ENCODE data around the gene SLC12A4. TPM values are rescaled to one million over a fixed set of nuclear protein-coding genes. Genes with fewer than 3 reads are reported as not detected.

Gene SLC12A4
- total and polyA plus RNA-seq, 4 donors, result 8.0 to 37.3 (median 17.1) TPM

GRCh38 chr16:67948015-67948414 lies 20.4 kb downstream of the SLC12A4 start:
- H3K4me1 ChIP-seq (ENCODE audit: control insufficient read depth in 4 of 4, insufficient read depth in 4 of 4, low read length in 3 of 4), result peaks cover 4 to 32% (median 20%) of the 10 kb centered on the region in 4 donors
- H3K27ac ChIP-seq (ENCODE audit: low read depth in 1 of 2, low read length in 2 of 2), result no peak overlapping the region
- no peaks in the 10 kb centered on the region for H3K9me3 ChIP-seq (ENCODE audit: control insufficient read depth in 4 of 4, low read length in 3 of 4)
- H3K4me3 ChIP-seq (ENCODE audit: low read depth in 1 of 3, low read length in 3 of 3), result no peak overlapping the region
- no peak for DNase-seq (ENCODE audit: low spot score)
- no peak overlapping the region for H3K9ac ChIP-seq (ENCODE audit: low read depth in 1 of 2, low read length in 2 of 2)
- no peaks in the 10 kb centered on the region for H3K27me3 ChIP-seq (ENCODE audit: control insufficient read depth in 4 of 4, insufficient read depth in 4 of 4, low read length in 3 of 4)
- peaks cover 12 to 65% (median 24%) of the 10 kb centered on the region in 4 donors for H3K36me3 ChIP-seq (ENCODE audit: control insufficient read depth in 4 of 4, insufficient read depth in 3 of 4, low read depth in 1 of 4, low read length in 3 of 4)
- 88% methylated on average over 15 of the region's 15 CpGs for WGBS
- TF ChIP-seq SP1 (IDR thresholded peaks at IDR 0.05) (no peak), FOXA1 (IDR thresholded peaks at IDR 0.05) (no peak), YY1 (IDR thresholded peaks at IDR 0.05) (no peak), MAX (IDR thresholded peaks at IDR 0.05) (no peak), REST (IDR thresholded peaks at IDR 0.05) (no peak), NR2F2 (IDR thresholded peaks at IDR 0.05) (no peak), TAF1 (conservative IDR thresholded peaks at IDR 0.05) (no peak), CTCF (IDR thresholded peaks at IDR 0.05; ENCODE audit: low read depth, low read length, missing input control) (no peak)

GRCh38 chr16:67946966-67947558 lies 21.4 kb downstream of the SLC12A4 start:
- Histone ChIP-seq H3K9me3 (ENCODE audit: control insufficient read depth in 4 of 4, low read length in 3 of 4) (no peaks in the 10 kb centered on the region), H3K9ac (ENCODE audit: low read depth in 1 of 2, low read length in 2 of 2) (no peak overlapping the region), H3K27me3 (ENCODE audit: control insufficient read depth in 4 of 4, insufficient read depth in 4 of 4, low read length in 3 of 4) (no peaks in the 10 kb centered on the region), H3K36me3 (ENCODE audit: control insufficient read depth in 4 of 4, insufficient read depth in 3 of 4, low read depth in 1 of 4, low read length in 3 of 4) (peaks cover 15 to 64% (median 24%) of the 10 kb centered on the region in 4 donors), H3K27ac (ENCODE audit: low read depth in 1 of 2, low read length in 2 of 2) (no peak overlapping the region), H3K4me3 (ENCODE audit: low read depth in 1 of 3, low read length in 3 of 3) (no peak overlapping the region), H3K4me1 (ENCODE audit: control insufficient read depth in 4 of 4, insufficient read depth in 4 of 4, low read length in 3 of 4) (peaks cover 9 to 40% (median 28%) of the 10 kb centered on the region in 4 donors)
- WGBS, result 95% methylated on average over 28 of the region's 28 CpGs
- DNase-seq (ENCODE audit: low spot score), result no peak
- TF ChIP-seq ZBTB33 (IDR thresholded peaks at IDR 0.05) (no peak), FOXA2 (IDR thresholded peaks at IDR 0.05) (no peak), ATF3 (IDR thresholded peaks at IDR 0.05) (no peak), HNF4A (conservative IDR thresholded peaks at IDR 0.05) (no peak), TAF1 (conservative IDR thresholded peaks at IDR 0.05) (no peak), NR2F2 (IDR thresholded peaks at IDR 0.05) (no peak), RAD21 (IDR thresholded peaks at IDR 0.05) (no peak), RXRA (IDR thresholded peaks at IDR 0.05) (no peak), MAX (IDR thresholded peaks at IDR 0.05) (no peak), HNF4G (IDR thresholded peaks at IDR 0.05) (no peak), REST (IDR thresholded peaks at IDR 0.05) (no peak), SP1 (IDR thresholded peaks at IDR 0.05) (no peak), JUND (IDR thresholded peaks at IDR 0.05) (no peak), YY1 (IDR thresholded peaks at IDR 0.05) (no peak), FOXA1 (IDR thresholded peaks at IDR 0.05) (no peak)

Data from liver (tissue), 9 donors.